CD4-positive, alpha-beta T cell treated with Interleukin-6 at 100 ng/mL for 8 hours (primary cell): ENCODE measurements around the gene EHMT1.

Source experiments
- DNase-seq: peaks from one replicate; pipeline ENCODE4 v3.0.0-alpha.2; 2020; ENCODE audit warnings: mixed read lengths, low spot score

The EHMT1 gene

DNA sequence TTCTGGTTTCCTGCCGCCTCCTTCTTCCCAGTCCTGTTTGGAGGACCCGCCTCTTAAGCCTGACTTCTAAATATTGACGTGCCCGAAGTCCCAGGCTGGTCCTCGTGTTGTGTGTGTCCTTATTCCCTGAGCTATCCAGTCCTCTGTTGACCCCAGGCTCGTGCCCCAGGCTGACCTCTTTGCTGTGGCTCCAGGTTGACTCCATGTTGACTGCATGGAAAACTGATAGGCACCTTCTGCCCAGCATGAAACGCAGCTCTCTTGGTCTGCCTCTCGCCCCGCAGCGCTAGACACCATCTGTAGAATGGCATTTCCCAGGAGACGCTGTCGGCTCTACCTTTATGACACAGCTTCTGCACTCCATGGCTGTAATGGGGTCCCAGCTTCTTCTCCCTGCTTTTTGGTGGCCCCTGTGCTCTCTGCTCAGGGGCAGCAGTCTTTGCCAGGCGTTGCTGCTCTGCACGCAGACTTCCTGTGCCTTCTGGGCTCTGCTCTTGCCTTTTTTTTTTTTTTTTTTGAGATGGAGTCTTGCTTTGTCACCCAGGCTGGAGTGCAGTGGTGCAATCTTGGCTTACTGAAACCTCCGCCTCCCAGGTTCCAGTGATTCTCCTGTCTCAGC lies 28.4 kb downstream of the EHMT1 start:
- no peak for DNase-seq

DNA sequence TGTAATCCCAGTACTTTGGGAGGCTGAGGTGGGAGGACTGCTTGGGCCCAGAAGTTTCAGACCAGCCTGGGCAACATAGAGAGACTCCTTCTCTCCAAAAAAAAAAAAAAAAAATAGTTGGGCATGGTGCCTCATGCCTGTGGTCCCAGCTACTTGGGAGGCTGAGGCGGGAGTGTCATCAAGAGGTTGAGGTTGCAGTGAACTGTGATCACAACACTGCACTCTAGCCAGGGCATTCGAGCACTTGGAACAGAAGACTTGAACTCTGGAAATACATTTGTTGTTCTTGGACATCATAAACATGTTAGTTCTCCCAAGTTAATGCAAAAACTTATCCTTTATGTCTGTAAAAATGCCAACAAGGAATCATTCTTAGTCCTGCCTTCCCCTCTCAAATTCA lies 29.6 kb downstream of the EHMT1 start:
- DNase-seq = no peak

DNA sequence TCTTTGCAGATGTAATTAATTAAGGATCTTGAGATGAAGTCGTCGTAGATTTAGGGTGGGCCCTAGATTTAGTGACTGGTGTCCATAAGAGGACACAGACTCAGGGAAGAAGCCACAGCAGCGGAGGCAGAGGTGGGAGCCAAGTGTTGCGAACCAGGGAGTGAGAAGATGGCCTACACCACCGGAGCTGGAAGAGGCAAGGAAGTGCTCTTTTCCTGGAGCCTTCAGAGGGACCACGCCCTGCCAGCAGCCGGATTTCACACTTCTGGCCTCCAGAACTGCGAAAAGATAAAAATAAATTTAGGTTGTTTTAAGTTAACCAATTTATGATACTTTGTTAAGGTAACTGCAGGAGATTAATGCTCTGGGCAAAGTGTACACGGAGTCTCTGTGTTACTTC lies 30.7 kb downstream of the EHMT1 start:
- no peak for DNase-seq

DNA sequence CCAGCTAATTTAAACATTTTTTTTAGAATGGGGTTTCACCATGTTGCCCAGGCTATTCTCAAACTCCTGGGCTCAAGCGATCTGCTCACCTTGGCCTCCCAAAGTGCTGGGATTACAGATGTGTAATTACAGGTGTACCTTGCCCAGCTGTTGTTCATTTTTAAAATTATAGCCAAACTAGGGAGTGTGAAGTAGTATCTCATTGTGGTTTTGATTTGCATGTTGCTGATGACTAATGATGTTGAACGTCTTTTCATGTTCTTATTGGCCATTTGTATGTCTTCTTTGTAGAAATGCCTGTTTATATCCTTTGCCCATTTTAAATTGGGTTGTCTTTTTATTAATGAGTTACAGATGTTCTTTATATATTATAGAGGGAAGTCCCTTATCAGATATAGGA lies 31.5 kb downstream of the EHMT1 start:
- DNase-seq = no peak

DNA sequence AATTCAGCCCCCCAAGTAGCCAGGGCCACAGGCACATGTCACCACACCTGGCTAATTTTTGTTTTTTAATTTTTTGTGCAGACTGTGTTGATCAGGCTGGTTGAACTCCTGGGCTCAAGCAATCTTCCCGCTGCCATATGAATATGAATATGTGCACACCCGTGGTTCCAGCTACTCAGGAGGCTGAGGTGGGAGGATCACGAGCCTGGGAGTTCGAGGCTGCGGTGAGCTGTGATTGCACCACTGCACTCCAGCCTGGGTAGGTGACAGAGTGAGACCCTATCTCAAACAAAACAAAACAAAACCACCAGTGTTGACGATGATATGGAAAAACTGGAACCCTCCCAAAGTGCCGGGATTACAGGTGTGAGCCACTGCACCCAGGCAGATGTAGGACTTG lies 32.0 kb downstream of the EHMT1 start:
- no peak for DNase-seq

DNA sequence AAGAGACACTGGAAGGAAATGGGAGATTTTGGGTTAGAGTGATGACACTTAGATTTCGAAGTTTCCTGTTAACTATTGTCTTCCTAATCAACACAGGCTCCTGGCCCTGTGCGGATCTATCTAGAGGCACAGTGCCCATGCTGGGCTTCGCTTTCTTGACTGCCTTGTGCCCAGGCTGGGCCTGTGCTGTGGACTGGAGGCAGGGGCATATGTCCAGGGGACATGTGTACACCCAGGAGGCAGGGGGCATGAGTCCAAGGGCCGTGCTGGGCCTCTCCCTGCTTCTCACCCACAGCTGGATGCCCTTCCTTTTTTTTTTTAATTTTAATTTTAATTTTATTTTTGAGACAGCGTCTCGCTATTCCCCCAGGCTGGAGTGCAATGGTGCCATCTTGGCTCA lies 37.6 kb downstream of the EHMT1 start:
- DNase-seq = no peak

DNA sequence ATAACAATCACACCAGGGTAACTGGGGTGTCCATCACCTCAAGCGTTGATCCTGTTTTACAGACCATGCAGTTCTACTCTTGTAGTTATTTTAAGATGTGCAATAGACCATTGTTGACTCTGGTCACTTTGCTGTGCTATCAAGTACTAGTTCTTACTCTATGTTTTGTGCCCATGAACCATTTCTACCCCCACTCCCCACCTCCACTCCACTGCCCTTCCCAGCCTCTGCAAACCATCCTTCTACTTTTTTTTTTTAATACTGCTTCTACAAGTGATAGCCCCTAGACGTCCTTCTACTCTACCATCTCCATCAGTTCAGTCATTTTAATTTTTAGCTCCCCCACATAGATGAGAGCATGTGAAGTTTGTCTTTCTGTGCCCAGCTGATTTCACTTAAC lies 38.8 kb downstream of the EHMT1 start:
- no peak for DNase-seq

DNA sequence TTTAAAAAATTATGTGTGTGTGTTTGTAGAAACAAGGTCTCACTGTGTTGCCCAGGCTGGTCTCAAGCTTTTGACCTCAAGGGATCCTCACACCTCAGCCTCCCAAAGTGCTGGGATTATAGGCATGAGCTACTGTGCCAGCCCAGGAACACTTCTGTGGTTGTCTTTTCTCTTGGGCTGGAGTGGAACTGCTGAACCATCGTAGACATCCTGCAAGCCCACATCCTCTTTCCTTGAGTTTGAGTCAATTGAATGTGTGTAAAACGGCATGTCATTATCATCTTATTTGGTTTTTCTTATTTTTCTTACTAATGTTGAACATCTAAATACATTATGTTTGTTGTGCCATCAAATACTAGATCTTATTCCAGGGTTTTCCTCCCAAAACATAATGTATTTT lies 40.0 kb downstream of the EHMT1 start:
- no peak for DNase-seq

DNA sequence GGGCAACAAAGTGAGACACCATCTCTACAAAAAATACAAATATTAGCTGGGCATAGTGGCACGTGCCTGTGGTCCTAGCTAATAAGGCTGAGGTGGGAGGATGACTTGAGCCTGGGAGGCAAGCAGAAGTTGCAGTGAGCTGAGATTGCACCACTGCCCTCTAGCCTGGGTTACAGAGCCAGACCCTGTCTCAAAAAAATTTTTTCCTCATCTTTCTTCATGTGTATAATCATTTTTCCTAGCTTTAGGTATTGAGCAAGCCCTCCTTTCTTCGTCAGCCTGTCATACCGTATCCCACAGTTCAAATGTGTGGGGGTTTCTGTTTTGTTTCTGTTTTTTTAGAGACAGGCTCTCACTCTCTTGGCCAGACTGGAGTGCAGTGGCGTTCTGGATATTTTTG lies 41.3 kb downstream of the EHMT1 start:
- DNase-seq = no peak

DNA sequence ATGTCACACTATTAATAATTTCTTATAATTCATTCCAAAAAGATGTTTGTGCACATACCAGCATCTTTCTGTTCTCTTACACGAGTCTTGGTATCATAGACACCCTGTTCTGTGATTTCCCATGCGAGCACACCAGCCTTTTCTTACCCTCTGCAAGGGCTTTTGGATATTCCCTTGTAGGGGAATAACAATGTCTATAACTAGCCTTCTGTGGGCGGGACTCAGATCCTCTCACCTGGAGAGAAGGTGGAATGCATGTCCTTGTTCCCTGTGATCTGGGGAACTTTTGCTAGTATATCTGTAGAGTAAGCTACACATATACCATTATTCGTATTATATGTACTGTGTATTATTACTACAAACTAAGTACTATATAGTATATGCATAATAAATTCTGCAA lies 44.8 kb downstream of the EHMT1 start:
- no peak for DNase-seq

DNA sequence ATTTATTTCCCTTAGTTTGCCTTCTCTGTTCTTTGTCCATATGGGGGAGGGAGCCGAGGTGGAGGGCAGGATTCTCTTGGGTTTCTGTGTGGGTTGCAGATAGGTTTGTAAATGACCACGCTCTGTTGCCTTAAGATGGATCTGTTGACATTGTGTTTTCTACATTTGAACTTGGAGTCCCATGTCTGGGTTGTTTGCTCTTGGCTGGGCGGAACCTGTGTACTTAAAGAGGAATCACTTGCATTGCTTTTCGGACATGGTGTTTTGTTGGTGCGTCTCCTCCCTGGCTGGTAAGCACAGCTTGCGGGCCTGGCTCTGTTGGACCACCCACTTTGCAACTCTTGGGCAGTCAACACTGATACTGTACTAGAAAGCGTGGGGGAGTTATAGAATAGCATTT lies 45.9 kb downstream of the EHMT1 start:
- no peak for DNase-seq

DNA sequence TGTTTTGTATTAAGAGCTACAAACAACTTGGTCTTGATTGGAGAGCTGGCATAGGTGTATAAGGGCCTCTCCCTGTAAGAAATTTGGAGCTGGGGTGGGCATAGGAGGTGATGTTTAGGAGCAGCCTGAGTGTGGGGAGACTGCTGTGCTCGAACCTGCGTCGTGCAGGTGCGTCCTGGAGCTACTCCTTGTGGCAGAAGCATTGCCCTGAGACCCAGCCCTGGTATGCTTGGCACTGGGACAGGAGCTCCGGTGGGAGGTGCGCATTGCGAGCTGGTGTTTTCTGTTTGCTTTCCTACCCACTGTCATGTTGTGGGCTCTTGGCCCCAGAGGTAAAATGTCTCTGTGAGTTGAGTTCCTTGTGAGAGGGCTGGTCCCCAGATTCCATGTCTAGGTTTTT lies 46.4 kb downstream of the EHMT1 start:
- no peak for DNase-seq

DNA sequence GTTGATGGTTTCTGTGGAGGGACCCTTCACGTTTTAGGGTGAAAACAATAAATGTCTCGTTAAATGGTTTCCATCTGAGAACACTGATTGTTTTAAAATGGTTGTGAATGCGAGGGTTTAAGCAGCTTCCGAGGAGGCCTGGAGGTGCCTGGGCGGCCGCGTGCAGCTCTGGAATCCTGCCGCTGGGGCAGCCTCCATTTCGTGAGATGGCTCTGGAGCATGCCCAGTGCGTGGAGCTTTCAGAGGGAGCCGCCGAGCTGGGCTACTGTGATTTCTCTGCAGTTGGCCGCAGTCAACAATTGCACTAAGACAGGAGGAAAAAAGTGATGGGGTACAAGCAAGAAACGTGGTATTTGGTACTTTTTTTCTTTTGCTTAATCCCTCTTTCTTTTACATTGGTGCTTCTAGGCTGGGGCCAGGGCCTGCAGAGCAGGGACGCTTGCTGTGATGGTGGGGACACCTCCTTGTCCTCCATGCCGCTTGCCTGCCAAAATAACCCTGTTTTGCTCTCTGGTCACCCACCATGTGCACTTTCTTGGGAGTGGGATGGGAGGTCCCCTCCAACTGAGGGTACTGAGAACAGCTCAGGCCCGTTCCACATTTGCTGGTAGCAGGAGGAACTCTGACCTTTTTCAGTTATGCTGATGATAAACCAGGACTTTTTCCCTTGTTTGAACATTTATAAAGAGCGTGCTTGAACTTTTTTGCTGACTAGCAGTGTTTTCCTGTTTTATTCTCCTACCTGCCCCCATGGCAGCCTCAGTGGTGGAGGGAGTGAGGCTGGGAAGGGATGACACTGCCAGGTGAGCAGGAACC lies 47.1 kb downstream of the EHMT1 start:
- DNase-seq = no peak

DNA sequence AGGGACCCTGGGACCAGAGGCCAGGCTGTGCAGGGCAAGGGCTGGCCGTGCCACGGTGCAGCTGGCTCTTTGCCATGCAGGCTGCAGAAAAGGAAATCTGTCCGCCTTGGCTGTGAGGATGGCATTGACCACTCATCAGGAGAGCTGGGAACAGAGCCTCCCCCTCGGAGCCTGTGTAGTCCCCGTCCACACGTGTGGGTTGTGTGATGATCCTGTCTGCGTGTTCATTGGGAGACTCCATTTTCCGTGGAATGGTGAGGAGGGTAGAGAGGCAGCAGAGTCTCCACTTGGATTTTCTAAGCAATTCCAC lies 47.7 kb downstream of the EHMT1 start:
- DNase-seq = no peak

DNA sequence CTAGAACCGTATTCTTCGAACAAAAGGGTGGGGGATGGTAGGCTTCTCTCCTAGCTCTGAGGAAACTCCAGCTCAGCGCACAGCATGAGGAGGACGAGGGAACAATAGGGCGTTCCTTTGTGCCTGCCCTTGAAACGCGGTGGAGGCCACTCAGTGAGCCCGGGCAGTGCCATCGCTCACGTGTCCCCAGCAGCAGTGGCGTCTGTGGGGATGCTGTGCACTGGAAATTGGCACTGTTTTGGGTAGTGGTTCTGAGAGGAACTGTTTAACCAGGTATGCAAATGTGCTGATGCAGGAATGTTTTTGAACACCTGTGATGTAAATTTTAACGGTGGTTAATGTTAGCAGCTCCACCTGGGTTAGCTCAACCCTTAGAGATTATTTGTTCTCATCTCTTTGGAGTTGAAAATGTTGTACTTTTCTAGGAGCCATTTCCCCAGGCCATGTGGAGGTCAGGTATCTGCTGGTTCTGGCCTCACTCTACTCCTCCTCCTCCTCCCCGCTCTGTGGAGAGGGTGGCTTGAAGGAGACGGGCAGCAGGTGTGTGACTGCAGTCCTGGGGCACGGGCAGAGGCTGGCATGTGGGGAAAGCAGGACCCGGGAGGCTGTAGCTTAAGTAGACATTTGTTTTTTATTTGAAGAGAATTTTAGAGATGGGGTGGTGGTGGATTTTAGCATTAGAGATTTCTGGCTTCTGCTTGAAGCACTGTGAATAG lies 48.3 kb downstream of the EHMT1 start:
- DNase-seq = no peak

DNA sequence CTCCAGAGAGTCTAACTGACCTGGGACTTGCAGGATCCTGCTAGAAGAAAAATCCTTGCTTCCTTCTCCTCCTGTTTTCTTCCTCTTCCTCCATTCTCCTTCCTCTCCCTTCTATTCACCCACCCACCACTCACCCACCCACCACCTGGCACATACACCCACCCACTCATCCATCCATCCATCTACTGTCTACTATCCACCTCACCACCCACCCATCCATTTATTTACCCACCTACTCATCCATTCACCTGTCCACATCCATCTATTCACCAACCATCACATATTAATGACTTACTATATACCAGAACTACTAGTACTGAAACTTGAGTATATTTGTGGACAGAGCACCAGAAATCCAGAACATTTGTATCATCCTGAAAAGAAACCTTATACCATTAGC lies 49.4 kb downstream of the EHMT1 start:
- DNase-seq = no peak

DNA sequence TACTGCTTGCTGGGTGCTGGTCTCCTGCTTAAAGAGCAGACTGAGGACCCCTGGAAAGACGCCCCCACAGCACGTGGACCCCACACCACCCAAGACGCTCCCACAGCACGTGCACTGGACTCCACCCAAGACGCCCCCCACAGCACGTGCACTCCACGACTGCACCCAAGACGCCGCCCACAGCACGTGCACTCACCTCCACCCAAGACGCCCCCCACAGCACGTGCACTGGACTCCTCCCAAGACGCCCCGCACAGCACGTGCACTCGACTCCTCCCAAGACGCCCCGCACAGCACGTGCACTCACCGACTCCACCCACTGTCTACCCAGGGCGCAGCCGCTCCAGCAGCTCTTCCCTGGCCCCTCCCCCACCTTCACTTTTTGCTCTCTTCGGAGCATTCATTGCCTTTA lies 50.5 kb downstream of the EHMT1 start:
- DNase-seq = peak; percentile 10

DNA sequence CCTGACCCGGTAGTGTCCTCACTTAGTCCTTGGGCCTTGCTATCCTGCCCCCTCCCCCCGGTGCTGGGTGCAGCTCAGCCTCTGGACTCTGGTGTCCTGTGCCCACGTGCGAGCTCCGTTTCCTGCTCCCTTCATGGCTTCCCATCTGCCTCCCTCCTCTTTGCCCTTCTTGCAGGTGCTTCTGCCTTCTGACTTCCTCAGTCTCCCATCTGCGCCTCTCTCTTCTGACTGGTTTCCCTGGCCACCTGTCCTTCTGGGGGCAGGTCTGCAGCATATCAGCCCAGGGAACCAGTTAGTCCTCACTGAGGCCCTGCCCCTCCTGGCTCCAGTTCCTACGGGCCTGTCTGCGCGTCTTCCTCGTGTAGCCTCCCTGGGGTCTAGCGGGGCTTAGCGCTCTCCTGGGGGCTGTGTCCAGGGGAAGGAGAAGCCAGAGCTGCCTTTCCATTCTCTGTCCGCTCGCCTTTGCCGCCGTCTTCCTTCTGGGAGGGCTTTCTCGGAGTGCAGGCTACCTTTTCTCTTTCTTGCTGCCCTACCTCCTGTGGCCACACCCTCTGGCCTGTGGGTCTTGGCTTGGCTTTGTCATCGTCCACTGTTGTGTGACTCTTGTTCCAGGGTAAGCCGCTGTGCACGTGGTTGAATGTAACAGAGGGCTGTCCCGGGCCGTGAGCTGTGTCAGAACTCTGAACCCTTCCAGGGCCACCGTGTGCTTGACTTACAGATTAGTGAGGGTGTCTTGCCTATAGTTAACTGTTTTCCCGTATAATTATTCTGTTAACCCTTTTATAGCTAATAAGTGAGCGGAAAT lies 51.8 kb downstream of the EHMT1 start:
- no peak for DNase-seq

DNA sequence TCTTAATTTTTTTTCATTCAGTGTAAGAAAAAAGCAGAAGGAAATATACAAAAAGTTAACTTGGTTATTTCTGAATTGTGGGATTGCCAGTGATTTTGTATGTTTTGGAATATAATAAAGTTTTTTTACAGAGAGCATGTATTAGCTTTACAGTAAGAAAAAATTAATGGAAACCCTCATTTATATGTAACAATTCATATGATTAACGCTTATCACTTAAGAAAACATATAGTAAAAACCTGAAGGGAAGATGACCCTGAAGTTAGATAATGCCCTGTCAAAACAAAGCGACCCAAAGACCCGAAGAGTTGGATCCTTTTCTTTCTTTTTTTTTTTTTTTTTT lies 52.4 kb downstream of the EHMT1 start:
- no peak for DNase-seq

DNA sequence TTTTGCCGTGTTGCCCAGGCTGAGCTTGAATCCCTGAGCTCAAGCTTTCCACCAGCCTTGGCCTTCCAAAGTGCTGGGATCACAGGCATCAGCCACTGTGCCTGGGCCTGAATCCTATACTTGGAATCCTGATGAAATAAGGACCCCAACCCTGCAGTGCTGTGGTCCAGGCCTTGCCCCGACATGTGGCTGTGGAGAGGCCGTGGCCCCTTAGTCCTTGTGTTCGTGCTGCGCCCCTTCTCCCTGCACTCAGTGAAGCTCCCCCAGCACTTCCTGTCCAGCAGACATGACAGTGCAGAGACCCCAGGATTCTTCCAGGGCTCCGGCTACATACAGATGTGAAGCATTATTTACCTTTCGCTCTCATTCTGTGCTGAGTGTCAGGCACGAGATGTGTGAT lies 52.9 kb downstream of the EHMT1 start:
- no peak for DNase-seq

DNA sequence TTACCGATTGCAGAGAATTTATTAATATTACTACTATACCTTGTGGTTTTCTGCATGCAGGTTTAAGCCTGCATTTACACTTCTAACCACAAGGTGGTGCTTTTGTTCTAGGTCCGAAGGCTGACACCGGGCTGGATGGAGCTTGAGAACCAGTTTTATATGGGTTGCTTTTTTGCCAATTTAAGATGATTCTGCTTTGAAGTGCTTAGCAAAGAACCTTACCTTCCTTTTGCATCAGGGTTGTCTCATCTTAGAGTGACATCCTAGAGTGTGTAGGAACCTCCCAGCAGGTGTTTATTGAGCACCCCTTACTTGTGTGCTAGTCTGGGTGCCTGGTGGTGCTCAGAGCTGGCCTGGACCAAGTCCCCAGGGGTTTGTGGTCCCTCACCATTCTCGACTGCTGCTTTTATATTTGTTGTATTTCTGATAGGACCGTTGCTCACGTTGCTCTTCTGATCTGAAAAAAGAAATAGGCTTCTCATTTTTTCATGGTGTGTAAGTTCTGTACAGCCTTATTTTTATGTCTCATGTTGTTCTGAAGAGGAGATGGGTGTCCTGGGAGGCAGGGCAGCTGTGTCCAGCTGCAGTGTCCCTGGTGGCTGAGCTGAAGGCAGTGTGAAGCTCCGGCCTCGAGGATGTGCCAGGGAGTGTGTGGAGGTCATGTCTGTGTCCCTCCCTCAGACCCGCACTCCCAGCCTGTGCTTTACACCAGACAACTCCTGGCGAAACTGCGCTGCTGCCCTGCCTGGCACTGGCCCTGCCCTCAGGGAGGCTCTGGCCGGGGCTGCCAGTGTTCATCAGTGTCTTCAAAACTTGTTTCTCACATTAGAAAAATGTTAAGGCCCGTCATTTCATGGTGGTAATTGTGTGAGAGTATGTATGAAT lies 54.3 kb downstream of the EHMT1 start:
- DNase-seq = peak; percentile 63

DNA sequence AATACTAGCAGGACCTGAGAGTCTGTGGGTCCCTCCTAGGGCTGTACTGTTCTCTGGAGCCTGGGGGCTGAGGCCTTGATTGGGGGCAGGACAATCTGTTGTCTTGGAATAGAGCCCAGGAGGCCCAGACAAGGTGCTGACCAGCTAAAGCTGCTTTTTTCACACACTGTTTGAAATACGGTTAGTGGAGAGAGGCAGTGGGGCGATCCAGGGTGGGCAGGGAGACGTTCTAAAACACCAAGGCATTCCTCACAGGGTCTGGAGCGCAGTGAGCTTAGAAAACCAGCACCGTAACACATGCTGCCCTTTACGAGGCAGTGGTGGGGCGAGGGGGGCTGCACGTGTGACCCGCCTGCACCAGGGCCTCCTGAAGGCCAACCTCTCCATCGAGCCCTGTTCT lies 55.1 kb downstream of the EHMT1 start:
- no peak for DNase-seq
